Left hindlimb (tissue), 1 donor: ENCODE results near the gene WNT7A.

Source experiments
- DNase-seq: peaks from one replicate; pipeline ENCODE4 v3.0.0-alpha.2; 2018

The WNT7A gene

DNA sequence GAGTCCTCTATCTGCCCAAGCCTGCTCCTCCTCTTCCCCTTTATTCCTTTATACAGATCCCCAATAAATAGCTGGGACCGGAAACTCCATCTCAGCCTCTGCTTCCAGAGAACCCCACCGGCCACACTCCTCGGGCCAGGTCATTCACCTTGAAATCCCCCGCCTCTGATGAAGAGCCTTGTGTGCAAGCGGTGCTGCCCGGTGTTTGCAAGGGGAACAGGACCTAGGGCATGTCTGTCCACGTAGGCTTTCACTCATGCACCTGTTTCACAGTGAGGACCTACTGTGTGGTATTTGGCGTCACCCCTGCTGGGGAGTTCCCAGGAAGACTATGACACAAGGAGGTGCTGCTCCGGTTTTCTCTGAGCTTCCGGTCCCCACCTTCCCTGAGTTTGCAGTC lies 54.0 kb downstream of the WNT7A start:
- DNase-seq = no peak

- no peak for DNase-seq
Observed at GRCh38 chr3:13825311-13825579, 54.6 kb downstream of the WNT7A start.

DNA sequence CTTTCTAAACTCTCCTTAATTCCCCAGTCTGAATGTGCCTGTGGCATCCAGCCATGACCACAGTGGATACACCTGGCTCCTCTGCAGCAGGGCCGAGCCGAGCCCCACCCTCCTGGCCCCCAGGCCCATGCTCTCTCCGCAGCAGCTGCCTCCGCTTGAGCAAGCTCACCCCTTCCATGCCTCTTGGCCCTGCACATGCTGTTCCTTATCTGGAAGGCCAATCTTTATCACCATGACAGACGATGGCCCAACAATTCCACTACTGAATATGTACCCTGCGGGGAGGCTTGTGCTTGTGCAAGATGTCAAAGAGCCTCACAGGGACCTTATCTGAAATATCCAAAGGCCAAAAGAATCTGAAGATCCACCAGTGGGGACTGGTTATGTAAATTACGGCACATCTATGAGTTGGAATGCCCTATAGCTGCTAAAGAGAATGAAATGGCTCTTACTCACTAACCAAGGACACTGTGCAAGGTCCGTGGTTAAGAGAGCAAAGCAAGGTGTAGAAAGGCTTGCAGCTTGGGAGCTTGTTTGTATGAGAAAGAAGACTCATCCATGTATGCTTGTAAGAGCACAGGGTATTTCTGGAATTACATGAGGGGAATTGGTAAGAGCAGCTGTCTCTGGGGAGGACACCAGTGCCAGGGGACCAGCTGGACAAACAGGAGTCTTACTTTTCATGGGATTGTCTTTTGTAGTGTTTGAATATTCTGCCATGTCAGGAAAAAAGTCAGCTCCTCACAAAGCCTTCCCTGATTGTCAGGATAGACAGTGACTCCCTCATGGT lies 55.2 kb downstream of the WNT7A start:
- DNase-seq = no peak

GRCh38 chr3:13823692-13824091 lies 56.2 kb downstream of the WNT7A start:
- no peak for DNase-seq

GRCh38 chr3:13822871-13823585 lies 56.8 kb downstream of the WNT7A start:
- DNase-seq = no peak

DNA sequence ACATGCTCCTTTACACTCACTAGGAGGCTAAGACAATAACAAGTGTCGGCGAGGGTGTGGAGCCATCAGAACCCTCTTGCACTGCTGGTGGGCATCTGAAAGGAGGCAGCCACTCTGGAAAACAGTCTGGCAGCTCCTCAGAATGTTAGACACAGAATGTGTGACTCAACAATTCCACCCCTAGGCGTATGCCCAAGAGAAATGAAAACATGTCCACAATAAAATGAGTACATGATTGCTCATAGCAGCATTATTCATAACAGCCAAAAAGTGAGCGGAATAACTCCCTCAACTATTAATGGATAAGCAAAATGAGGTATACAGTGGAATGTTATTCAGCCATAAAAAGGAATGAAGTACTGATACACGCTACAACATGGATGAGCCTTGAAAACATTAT lies 57.8 kb downstream of the WNT7A start:
- no peak for DNase-seq

GRCh38 chr3:13821126-13821525 lies 58.7 kb downstream of the WNT7A start:
- DNase-seq = no peak

DNA sequence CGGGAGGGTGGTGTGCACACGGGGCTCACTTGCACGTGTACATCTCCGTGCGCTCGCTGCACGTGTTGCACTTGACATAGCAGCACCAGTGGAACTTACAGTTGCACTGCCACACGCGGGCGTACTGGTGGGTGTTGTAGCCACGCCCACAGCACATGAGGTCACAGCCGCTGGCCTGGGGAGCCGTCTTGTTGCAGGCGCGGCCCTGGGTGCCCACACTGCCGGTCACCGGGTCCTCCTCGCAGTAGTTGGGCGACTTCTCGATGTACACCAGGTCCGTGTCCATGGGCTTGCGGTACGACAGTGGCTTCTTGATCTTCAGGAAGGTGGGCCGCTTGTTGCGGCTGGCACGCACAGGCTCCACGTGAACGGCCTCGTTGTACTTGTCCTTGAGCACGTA lies 61.0 kb downstream of the WNT7A start:
- DNase-seq = no peak

DNA sequence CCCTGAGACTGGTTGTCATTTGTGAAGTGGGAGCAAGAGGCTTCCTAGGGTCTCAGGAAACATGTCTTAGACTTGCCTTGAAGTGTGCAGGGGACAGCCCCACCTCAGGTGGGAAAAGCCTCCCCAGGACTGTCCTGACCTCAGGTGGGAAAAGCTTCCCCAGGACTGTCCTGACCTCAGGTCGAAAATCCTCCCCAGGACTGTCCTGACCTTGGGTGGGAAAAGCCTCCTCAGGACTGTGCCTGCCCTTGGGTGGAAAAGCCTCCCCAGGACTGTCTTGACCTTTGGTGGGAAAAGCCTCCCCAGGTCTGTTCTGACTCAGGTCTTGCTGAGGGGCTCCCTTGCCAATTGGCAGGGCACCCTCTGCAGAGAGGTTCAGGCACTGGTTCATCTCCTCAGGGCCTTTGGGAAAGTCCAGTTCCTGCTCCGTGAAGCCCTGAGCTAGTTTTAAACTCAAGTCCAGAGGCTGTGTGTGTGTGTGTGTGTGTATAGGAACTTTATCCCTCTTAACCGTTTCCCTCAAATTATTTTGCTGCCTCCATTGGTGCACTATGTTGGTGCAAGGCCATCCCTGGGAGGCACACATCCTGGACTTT lies 64.7 kb downstream of the WNT7A start:
- DNase-seq = no peak

DNA sequence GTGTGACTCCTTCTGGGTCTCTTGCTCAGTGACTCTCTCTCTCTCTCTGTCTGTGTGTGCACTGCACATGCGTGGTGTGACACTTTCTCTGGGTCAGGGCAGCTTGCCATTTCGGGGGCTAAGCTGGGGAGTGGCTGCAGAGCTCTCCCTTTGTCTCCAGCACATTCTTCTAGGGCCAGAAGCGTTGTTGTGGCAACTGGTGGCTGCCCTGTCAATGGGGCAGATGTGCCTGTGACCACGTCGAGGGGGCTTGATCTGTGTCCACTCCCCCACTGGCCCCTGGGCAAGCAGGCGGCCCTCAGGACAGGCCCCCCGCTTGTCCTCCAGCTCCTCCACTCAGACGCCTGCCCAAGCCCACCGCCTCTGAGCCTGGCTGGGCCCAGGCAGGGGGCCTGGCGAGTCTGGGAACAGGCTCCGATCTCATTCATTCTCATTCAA lies 67.8 kb downstream of the WNT7A start:
- DNase-seq = no peak

- no peak for DNase-seq
Observed at GRCh38 chr3:13811614-13812013, 68.3 kb downstream of the WNT7A start.

DNA sequence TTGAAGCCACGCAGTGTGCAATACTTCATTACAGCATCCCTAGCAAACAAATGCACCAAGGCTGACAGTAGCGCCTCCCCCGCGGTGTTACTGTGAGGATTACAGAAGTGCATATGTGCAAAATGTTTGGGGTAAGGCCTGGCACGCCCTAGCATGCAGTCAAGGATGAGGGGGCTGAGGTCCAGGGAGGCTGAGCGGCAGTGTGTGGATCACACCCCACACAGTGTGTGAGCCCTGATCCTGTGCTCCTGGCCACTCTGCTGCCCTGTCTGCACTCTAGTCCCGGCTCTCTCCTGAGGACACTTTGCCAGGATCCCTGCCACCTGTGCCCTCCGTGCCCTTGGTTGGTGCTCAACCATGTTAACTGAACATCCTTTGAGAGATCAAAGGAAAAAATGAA lies 71.3 kb downstream of the WNT7A start:
- no peak for DNase-seq

GRCh38 chr3:13801361-13802204 lies 78.3 kb downstream of the WNT7A start:
- no peak for DNase-seq

DNA sequence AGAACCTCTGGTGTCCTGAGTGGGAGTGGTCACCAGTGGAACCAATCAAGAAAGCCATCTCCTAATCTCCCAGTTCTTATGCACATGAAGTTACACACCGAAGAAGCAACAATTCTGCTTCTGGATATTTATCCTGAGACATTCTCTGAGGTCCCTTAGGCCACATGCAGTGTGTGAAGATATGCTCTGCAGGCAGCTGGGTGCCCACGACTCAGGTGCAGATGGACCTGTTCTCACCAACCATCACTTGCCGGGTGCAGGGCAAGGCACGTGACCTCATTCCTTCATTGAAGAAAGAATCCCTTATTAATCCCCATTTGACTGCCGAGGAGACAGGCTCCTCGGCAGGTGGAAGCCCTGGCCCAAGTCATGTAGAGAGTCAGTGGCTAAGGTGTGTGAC lies 79.8 kb downstream of the WNT7A start:
- DNase-seq = no peak

DNA sequence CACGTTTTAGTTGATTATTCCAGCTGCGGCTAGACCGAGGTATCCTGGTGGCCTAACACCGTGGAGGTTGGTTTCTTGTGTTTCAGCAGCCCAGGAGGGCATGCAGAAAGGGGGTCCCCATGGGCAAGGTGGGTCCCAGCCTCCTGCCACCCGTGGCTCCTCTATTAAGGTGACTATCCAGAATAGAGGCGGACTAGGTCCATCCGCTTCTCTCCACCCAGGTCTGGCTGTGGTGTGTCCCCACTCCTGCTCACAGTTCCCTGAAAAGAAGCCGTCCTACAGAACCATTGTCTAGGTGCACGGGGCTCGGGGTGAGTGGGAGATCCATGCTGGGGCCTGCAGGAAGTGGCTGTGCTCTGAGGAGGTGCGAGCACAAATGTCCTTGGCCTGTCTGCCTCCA lies 81.5 kb downstream of the WNT7A start:
- no peak for DNase-seq

DNA sequence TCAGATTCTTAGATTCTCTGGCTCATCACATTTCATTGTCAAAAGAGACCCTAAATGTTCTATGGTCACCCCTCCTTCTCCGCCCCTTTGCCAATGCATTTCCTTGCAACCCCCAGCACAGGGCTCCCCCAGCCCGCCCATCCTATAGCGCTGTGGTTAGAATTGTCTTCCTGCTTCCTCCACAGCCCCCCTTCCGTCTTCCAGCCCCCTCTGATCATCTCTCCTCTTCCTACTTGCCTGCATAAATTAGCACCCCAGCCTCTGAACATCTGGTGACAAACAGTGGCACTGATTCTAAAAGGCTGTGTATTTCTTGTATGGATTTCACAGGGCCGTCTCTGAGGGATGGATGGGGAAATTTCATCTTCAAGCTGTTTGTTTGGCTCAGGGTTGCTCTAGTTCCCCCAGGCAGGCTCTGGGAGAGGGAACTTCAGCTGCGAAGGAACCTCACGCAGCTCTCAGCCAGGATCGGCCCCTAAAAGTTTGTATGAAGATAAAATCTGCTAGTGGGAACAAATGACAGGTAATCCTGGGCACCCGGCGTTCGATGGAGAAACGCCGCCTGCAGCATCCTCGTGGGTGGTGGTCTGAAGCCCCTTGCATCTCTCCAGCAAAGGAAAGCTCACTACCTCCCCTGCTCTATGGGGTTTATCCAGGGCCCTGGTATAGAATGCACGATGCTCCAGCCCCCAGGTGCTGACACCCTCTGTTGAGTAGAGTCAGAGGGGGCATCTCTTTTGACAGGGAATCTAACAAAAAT lies 83.0 kb downstream of the WNT7A start:
- DNase-seq = no peak

- DNase-seq = no peak
Observed at GRCh38 chr3:13795816-13796215, 84.1 kb downstream of the WNT7A start.

- no peak for DNase-seq
Observed at GRCh38 chr3:13794322-13794721, 85.5 kb downstream of the WNT7A start.

- DNase-seq = no peak
Observed at GRCh38 chr3:13793451-13793850, 86.4 kb downstream of the WNT7A start.

- DNase-seq = no peak
Observed at GRCh38 chr3:13792512-13793371, 87.1 kb downstream of the WNT7A start.

DNA sequence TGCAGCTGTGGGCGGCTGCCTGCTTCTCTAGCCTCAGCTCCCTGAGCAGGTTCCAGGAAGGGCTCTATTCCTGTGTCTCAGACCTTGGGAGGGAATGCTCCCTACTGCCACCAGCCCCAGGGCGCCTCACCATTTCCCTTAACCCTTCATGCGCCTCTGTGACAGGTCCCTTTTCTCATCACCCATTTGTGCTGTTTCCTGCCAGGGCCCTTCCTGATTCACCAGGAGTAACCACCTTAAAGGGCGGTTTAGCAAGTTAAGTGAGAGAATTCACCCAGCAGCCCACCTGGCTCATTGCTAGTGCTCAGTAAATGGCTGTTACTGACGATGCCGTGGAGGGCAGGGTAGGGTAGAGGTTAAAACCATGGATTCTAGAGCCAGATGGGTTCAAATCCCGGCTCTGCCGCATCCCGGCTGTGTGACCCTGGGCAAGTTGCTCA lies 87.8 kb downstream of the WNT7A start:
- no peak for DNase-seq
